ENCODE data around the gene SKA1.
A peak's percentile ranks its signal among the peaks of the same experiment; 100 is the strongest.

Gene SKA1

GRCh38 chr18:50374753-50375391, at the start of gene SKA1:
Gene SKA1, plus strand, starts transcription at chr18:50375046. Its CDS starts 785 bp downstream, at chr18:50375831.
- peak; percentile 95 for DNase-seq (ENCODE audit: low spot score)

GRCh38 chr18:50327983-50328382, 46.9 kb upstream of the SKA1 start:
- DNase-seq (ENCODE audit: low spot score), result no peak

- DNase-seq (ENCODE audit: low spot score), result no peak
Measured at GRCh38 chr18:50330176-50330575, 44.7 kb upstream of the SKA1 start.

GRCh38 chr18:50331691-50332090, 43.2 kb upstream of the SKA1 start:
- DNase-seq (ENCODE audit: low spot score), result no peak

- DNase-seq (ENCODE audit: low spot score), result no peak
Measured at GRCh38 chr18:50334546-50335152, 40.2 kb upstream of the SKA1 start.

- no peak for DNase-seq (ENCODE audit: low spot score)
Measured at GRCh38 chr18:50338122-50338521, 36.7 kb upstream of the SKA1 start.

- DNase-seq (ENCODE audit: low spot score), result no peak
Measured at GRCh38 chr18:50338715-50339114, 36.1 kb upstream of the SKA1 start.

GRCh38 chr18:50340078-50340477, 34.8 kb upstream of the SKA1 start:
- DNase-seq (ENCODE audit: low spot score), result no peak

- no peak for DNase-seq (ENCODE audit: low spot score)
Measured at GRCh38 chr18:50341443-50341842, 33.4 kb upstream of the SKA1 start.

- no peak for DNase-seq (ENCODE audit: low spot score)
Measured at GRCh38 chr18:50350699-50351098, 24.1 kb upstream of the SKA1 start.

- DNase-seq (ENCODE audit: low spot score), result no peak
Measured at GRCh38 chr18:50356036-50356945, 18.6 kb upstream of the SKA1 start.

- no peak for DNase-seq (ENCODE audit: low spot score)
Measured at GRCh38 chr18:50358844-50359243, 16.0 kb upstream of the SKA1 start.

- DNase-seq (ENCODE audit: low spot score), result no peak
Measured at GRCh38 chr18:50359806-50360205, 15.0 kb upstream of the SKA1 start.

GRCh38 chr18:50360611-50361010, 14.2 kb upstream of the SKA1 start:
- DNase-seq (ENCODE audit: low spot score), result no peak

GRCh38 chr18:50369672-50370071, 5.2 kb upstream of the SKA1 start:
- DNase-seq (ENCODE audit: low spot score), result no peak

- DNase-seq (ENCODE audit: low spot score), result no peak
Measured at GRCh38 chr18:50372743-50373142, 2.1 kb upstream of the SKA1 start.

GRCh38 chr18:50373561-50374219, 1.2 kb upstream of the SKA1 start:
- no peak for DNase-seq (ENCODE audit: low spot score)

- DNase-seq (ENCODE audit: low spot score), result no peak
Measured at GRCh38 chr18:50374220-50374752, 560 bp upstream of the SKA1 start.

GRCh38 chr18:50377061-50377798, 2.4 kb downstream of the SKA1 start:
- no peak for DNase-seq (ENCODE audit: low spot score)

GRCh38 chr18:50388988-50389387, 14.1 kb downstream of the SKA1 start:
- DNase-seq (ENCODE audit: low spot score), result no peak

- DNase-seq (ENCODE audit: low spot score), result no peak
Measured at GRCh38 chr18:50393802-50394201, 19.0 kb downstream of the SKA1 start.

Measured in LoVo (cell line).